OCI-LY7 (cell line): Measurements from ENCODE around the gene CSNK1E. TPM values are rescaled to one million over a fixed set of nuclear protein-coding genes. Genes with fewer than 3 reads are reported as not detected.

Experiments used
- BruUV-seq: library from RNA; stranded (reverse); fragments of 400-500 nt; replicated peaks from 2 replicates; lab custom pipeline; 2021; lab: Mats Ljungman, UMichigan
- CTCF ChIA-PET: fragments of 300-600 bp; sonication (Branson Sonifier 250); formaldehyde crosslinking; loops from one replicate; lab custom pipeline; 2022; ENCODE audit warnings: antibody characterized with exemption; ENCODE audit not compliant: unreplicated experiment; lab: Charles Lee
- POLR2A ChIA-PET: fragments of 300-600 bp; sonication (Branson Sonifier 250); formaldehyde crosslinking; loops from one replicate; lab custom pipeline; 2022; ENCODE audit warnings: antibody characterized with exemption; lab: Charles Lee
- DNase-seq: peaks from one replicate; pipeline ENCODE4 v3.0.0-alpha.2; 2015; ENCODE audit warnings: low spot score
- H2AFZ ChIP-seq: fragments of 200-600 bp; sonication (generic), shearing (Covaris generic); 2 replicates; pipeline ENCODE4 v1.6.1; 2014; ENCODE audit warnings: mild to moderate bottlenecking, antibody characterized with exemption, low read length, moderate library complexity
- H3K27ac ChIP-seq: fragments of 200-600 bp; sonication (generic); 2 replicates; pipeline ENCODE4 v1.5.1; 2014; ENCODE audit warnings: mixed run types, low read depth, mild to moderate bottlenecking, moderate library complexity, low read length, inconsistent platforms; ENCODE audit not compliant: poor library complexity, severe bottlenecking
- H3K36me3 ChIP-seq: fragments of 200-600 bp; sonication (generic); 2 replicates; pipeline ENCODE4 v1.6.1; 2014; ENCODE audit warnings: mild to moderate bottlenecking, antibody characterized with exemption, low read length, moderate library complexity, mixed read lengths; ENCODE audit not compliant: insufficient read depth
- H3K4me1 ChIP-seq: fragments of 200-600 bp; sonication (generic); 2 replicates; pipeline ENCODE4 v1.5.1; 2014; ENCODE audit warnings: mild to moderate bottlenecking, low read length; ENCODE audit not compliant: insufficient read depth, poor library complexity, severe bottlenecking
- H3K4me2 ChIP-seq: fragments of 200-600 bp; sonication (generic); 2 replicates; pipeline ENCODE4 v1.6.1; 2014; ENCODE audit warnings: mild to moderate bottlenecking, low read length
- H3K4me3 ChIP-seq: fragments of 200-600 bp; sonication (generic); 2 replicates; pipeline ENCODE4 v1.5.1; 2014; ENCODE audit warnings: mild to moderate bottlenecking, low read depth, low read length; ENCODE audit not compliant: poor library complexity, severe bottlenecking
- H3K79me2 ChIP-seq: fragments of 200-600 bp; sonication (generic); 2 replicates; pipeline ENCODE4 v1.6.1; 2016; ENCODE audit warnings: low read depth, mild to moderate bottlenecking, low read length, moderate library complexity, mixed read lengths; ENCODE audit not compliant: insufficient read depth
- H3K9me2 ChIP-seq: fragments of 200-600 bp; sonication (generic); 2 replicates; pipeline ENCODE4 v1.6.1; 2016; ENCODE audit warnings: mild to moderate bottlenecking, low read length, mixed read lengths; ENCODE audit not compliant: insufficient read depth
- H3K9me3 ChIP-seq: fragments of 200-600 bp; sonication (generic); 2 replicates; pipeline ENCODE4 v1.6.1; 2014; ENCODE audit warnings: mild to moderate bottlenecking, mixed run types, low read length, mixed read lengths
- H4K20me1 ChIP-seq: fragments of 200-600 bp; sonication (generic); 2 replicates; pipeline ENCODE4 v1.6.1; 2014; ENCODE audit warnings: mild to moderate bottlenecking, antibody characterized with exemption, low read length, moderate library complexity, mixed read lengths; ENCODE audit not compliant: insufficient read depth
- CTCF ChIP-seq: fragments of 200-600 bp; sonication (generic); conservative IDR thresholded peaks from 2 replicates; pipeline ENCODE4 v1.5.1; 2014; ENCODE audit warnings: mild to moderate bottlenecking, antibody characterized with exemption, low read length, moderate library complexity, mixed read lengths
- EZH2phosphoT487 ChIP-seq: fragments of 200-600 bp; sonication (generic); IDR thresholded peaks from 2 replicates; pipeline ENCODE4 v1.6.1; 2018; ENCODE audit warnings: low read depth, borderline replicate concordance, mild to moderate bottlenecking, mixed run types, antibody characterized with exemption, low read length, moderate library complexity, mixed read lengths
- intact Hi-C: fragments of 100-400 bp; cut with micrococcal nuclease; formaldehyde crosslinking; loops from one replicate; pipeline ENCODE4 v1.10.0; 2022; ENCODE audit not compliant: unreplicated experiment
- total RNA-seq, 2 experiments: library from RNA; depleted of rRNA in 1 of 2; stranded (reverse); fragments of >200 nt in 1 of 2; shearing (Covaris generic) in 1 of 2; gene quantifications; 2 replicates each; pipeline ENCODE4 v1.2.3, GENCODE V29; 2014 to 2022

CSNK1E gene
- total RNA-seq, 2 experiments from 2014 or later, result 182 to 203 TPM

GRCh38 chr22:38300946-38301345 is 16.3 kb downstream of the CSNK1E start:
- TF ChIP-seq EZH2phosphoT487 (no peak), CTCF (no peak)
- Histone ChIP-seq H3K9me2 (no peaks in the 10 kb centered on the region), H2AFZ (no peak overlapping the region), H3K9me3 (no peaks in the 10 kb centered on the region), H4K20me1 (0 out of 2 replicates have a peak, but pooled peaks cover 8% of the 10 kb centered on the region), H3K36me3 (peaks cover 90% of the 10 kb centered on the region), H3K79me2 (peaks cover 29% of the 10 kb centered on the region), H3K4me2 (no peak overlapping the region), H3K4me3 (no peak overlapping the region), H3K27ac (no peak overlapping the region), H3K4me1 (peaks cover 12% of the 10 kb centered on the region)
- BruUV-seq, result no TSS peak
- no peak for DNase-seq
- intact Hi-C loops, result no loop called here
- ChIA-PET CTCF (no interaction called here), POLR2A (no interaction called here)

GRCh38 chr22:38300197-38300945 is 16.9 kb downstream of the CSNK1E start:
- H4K20me1 ChIP-seq, result 0 out of 2 replicates have a peak, but pooled peaks cover 8% of the 10 kb centered on the region
- no peak for DNase-seq
- no peaks in the 10 kb centered on the region for H3K9me3 ChIP-seq
- peaks cover 96% of the 10 kb centered on the region for H3K36me3 ChIP-seq
- H3K79me2 ChIP-seq, result peaks cover 23% of the 10 kb centered on the region
- H3K27ac ChIP-seq, result no peak overlapping the region
- TF ChIP-seq CTCF, result no peak
- no peak for TF ChIP-seq EZH2phosphoT487
- BruUV-seq, result no TSS peak
- peaks cover 6% of the 10 kb centered on the region for H3K4me1 ChIP-seq
- no peak overlapping the region for H2AFZ ChIP-seq
- H3K4me3 ChIP-seq, result no peak overlapping the region
- intact Hi-C loops, result no loop called here
- ChIA-PET POLR2A (no interaction called here), CTCF (no interaction called here)
- H3K9me2 ChIP-seq, result no peaks in the 10 kb centered on the region
- no peak overlapping the region for H3K4me2 ChIP-seq

DNA sequence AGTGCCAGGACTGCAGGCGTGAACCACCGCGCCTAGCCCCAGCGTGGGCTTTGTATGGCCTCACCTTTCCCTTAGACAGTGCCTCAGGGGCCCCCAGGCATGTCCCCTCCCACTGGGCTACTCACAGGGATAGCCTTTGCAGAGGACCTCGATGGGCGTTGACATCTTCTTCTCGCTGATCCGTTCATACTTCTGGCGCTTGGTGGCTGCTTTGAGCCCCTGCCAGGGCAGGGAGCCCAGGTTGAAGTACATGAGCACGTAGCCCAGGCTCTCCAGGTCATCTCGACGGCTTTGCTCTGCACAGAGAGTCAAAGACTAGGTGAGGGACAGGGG is 17.5 kb downstream of the CSNK1E start:
- no TSS peak for BruUV-seq
- Histone ChIP-seq H3K9me3 (no peaks in the 10 kb centered on the region), H3K4me1 (peaks cover under 1% of the 10 kb centered on the region), H3K4me2 (no peak overlapping the region), H3K79me2 (peaks cover 17% of the 10 kb centered on the region), H2AFZ (no peak overlapping the region), H3K9me2 (no peaks in the 10 kb centered on the region), H3K27ac (no peak overlapping the region), H3K36me3 (peaks cover 98% of the 10 kb centered on the region), H4K20me1 (0 out of 2 replicates have a peak, but pooled peaks cover 8% of the 10 kb centered on the region), H3K4me3 (no peak overlapping the region)
- POLR2A ChIA-PET, result no interaction called here
- intact Hi-C loops, result loop anchor here (2.0 to 5.0 kb wide), 2 partner anchors 53 to 273 kb away; partner anchors contain the start of gene DMC1
- no peak for DNase-seq
- CTCF ChIA-PET, result no interaction called here
- TF ChIP-seq EZH2phosphoT487, result no peak
- TF ChIP-seq CTCF, result no peak
